GM12801 (cell line): ENCODE data around the gene KBTBD3.

Source experiments
- TF ChIP-seq, protein P1 (sequence below): IDR thresholded peaks from one replicate; pipeline ENCODE4 v1.5.1; 2011; ENCODE audit warnings: control low read depth; ENCODE audit not compliant: insufficient read length; ENCODE audit errors: extremely low read depth

Gene KBTBD3

GRCh38 chr11:106076171-106076918, 802 bp downstream of the KBTBD3 start:
- TF ChIP-seq, protein P1, sequence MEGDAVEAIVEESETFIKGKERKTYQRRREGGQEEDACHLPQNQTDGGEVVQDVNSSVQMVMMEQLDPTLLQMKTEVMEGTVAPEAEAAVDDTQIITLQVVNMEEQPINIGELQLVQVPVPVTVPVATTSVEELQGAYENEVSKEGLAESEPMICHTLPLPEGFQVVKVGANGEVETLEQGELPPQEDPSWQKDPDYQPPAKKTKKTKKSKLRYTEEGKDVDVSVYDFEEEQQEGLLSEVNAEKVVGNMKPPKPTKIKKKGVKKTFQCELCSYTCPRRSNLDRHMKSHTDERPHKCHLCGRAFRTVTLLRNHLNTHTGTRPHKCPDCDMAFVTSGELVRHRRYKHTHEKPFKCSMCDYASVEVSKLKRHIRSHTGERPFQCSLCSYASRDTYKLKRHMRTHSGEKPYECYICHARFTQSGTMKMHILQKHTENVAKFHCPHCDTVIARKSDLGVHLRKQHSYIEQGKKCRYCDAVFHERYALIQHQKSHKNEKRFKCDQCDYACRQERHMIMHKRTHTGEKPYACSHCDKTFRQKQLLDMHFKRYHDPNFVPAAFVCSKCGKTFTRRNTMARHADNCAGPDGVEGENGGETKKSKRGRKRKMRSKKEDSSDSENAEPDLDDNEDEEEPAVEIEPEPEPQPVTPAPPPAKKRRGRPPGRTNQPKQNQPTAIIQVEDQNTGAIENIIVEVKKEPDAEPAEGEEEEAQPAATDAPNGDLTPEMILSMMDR, result no peak

GRCh38 chr11:106072804-106073203, 4.3 kb downstream of the KBTBD3 start:
- TF ChIP-seq, protein P1, result no peak

DNA sequence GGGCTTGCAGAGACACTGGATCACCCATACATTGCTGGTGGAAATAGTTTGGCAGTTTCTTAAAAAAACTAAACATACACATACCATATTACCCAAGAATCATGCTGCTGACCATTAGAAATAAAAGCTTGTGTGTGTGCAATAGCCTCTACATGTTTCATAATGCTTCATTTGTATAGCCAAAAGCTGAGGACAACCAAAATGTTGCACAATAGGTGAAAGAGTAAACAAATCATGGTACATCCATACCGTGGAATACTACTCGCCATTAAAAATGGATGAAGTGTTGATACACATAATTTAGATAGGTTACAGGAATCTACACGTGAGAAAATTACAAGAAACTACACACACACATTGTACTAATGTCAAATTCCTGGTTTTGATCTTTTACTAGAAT, 6.5 kb downstream of the KBTBD3 start:
- TF ChIP-seq, protein P1, result no peak

DNA sequence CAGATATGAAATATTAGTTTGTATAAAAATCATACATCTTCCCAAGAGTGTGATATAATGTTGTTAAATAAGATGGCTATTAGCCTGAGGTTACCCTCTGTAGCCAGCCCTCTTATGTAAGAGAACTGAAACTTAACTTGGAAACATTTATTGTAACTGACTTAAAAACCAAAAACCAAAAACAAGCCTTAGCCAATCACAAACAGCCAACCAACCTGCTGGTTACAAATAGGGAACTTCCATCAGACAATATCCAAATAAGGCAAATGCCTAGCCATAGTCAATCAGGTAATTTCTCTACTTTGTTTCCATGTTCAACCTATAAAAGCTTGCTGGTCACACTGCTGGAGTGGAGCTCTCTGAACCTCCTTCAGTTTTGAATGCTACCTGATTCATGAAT, 14.1 kb downstream of the KBTBD3 start:
- TF ChIP-seq, protein P1, result no peak

GRCh38 chr11:106061954-106062949, 14.9 kb downstream of the KBTBD3 start:
- TF ChIP-seq, protein P1, result no peak

DNA sequence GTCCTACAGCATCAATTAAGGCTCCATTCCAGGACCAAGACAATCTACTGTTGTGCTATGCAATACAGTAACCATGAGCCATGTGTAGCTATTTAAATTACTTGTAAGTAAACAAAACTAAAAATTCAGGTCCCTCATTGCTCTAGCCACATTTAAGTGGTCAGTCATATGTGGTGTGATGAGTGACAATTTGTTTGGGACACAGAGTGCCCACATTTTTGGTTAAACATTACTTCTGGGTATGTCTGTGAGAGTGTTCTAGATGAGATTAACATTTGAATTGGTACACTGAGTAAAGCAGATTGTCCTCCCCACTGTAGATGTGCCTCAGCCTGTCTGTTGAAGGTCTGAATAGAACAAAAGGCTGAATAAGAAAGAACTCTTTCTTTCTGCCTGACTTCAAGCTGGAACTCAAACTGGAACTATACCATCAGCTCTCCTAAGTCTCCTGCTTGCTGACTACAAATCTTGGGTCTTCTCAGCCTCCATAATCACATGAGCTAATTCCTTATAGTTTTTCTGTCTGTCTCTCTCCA, 15.8 kb downstream of the KBTBD3 start:
- TF ChIP-seq, protein P1, result no peak

DNA sequence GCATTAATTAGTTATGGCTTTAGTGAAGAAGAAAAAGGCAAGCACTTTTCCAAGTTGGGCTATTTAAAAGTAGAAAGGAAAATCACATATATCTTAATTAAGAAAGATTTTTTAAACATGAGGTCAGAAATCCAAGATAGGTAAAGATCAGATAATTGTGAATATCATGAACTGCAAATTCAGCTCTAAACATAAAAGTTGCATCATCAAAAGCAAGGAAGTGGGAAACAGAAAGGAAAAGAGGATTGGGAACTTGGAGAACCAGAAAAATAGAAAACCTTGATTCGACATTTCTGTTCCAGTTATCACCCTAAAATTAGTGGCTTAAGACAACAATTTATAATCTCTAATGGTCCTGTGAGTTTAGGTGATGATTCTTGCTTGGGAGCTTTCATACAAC, 17.5 kb downstream of the KBTBD3 start:
- TF ChIP-seq, protein P1, result no peak
